NCI-H69 (cell line): ENCODE results near the gene PPP2CA.
A peak's percentile ranks its signal among the peaks of the same experiment; 100 is the strongest.
"Not testable (repeated sequence)": the region's sequence is repeated elsewhere in the genome, so short reads cannot be mapped to it uniquely, and the experiment has no call there.

Source experiments
- DNase-seq: peaks from one replicate; lab custom pipeline; 2025; lab: John Stamatoyannopoulos, UW

PPP2CA gene

GRCh38 chr5:134225780-134226440 lies at the start of gene PPP2CA:
Gene PPP2CA (minus strand): TSS chr5:134226073. CDS start chr5:134225861, 212 bp downstream.
- DNase-seq, result peak; percentile 99

GRCh38 chr5:134273642-134274395 lies 47.9 kb upstream of the PPP2CA start:
- peak; percentile 51 for DNase-seq

GRCh38 chr5:134271059-134271458 lies 45.2 kb upstream of the PPP2CA start:
- no peak for DNase-seq

DNA sequence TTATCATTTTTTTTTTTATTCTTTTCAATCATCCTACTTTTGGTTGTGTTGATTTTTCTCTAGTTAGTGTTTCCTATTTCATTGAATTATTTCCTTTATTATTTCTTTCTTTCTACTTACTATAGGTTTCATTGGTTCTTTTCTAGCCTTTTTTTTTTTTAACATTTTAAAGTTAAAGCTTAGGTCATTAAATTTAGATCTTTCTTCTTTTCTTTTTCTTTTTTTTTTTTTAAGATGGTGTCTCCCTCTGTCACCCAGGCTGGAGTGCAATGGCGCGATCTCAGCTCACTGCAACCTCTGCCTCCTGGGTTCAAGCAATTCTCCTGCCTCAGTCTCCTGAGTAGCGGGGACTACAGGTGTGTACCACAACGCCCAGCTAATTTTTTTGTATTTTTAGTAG lies 43.0 kb upstream of the PPP2CA start:
- DNase-seq, result no peak

GRCh38 chr5:134268019-134268601 lies 42.2 kb upstream of the PPP2CA start:
- DNase-seq, result no peak

DNA sequence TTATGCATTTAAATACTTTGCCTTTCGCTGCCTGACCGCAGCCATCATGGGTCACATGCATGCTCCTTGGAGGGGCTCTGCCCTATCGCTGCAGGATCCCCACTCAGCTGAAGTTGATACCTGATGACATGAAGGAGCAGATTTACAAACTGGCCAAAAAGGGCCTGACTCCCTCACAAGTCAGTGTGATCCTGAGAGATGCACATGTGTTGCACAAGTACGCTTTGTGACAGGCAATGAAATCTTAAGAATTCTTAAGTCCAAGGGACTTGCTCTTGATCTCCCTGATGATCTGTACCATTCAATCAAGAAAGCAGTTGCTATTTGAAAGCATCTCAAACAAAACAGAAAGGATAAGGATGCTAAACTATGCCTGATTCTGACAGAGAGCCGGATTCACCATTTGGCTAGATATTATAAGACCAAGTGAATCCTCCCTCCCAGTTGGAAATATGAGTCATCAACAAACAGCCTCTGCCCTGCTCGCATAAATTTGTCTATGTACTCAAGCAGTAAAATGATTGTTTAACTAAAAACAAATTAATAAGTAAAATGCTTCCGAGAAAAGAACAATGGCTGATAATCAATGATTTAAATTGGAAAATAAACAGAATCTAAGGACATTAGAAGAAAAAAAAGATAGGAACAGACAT lies 41.6 kb upstream of the PPP2CA start:
- DNase-seq, result peak; percentile 26

DNA sequence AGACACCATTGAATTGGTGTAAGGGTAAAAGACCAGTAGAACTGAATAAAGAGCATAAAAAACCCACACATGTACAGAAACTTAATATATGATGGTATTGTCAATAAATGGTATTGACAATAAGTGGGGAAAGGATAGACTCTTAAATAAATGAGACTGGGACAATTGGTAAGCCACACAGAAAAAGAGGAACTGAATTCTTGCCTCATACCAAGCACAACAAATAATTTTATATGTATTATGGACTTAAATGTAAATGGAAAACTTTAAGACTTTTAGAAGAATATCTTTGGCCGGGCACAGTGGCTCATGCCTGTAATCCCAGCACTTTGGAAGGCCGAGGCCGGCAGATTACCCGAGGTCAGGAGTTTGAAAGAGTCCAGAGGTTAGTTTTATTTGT lies 37.9 kb upstream of the PPP2CA start:
- no peak for DNase-seq

DNA sequence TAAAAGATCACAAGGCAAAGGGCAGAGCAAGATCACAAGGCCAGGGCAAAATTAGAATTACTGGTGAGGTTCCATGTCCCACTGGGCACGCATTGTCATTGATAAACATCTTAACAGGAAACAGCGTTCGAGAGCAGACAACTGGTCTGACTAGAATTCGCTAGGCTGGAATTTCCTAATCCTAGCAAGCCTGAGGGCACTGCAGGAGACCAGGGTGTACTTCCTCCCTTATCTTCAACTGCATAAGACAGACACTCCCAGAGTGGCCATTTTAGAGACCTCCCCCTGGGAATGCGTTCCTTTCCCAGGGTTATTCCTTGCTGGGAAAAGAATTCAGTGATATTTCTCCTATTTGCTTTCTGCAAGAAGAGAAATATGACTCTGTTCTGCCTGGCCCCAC lies 36.8 kb upstream of the PPP2CA start:
- DNase-seq, result not testable (repeated sequence)

GRCh38 chr5:134258896-134259295 lies 33.0 kb upstream of the PPP2CA start:
- no peak for DNase-seq

DNA sequence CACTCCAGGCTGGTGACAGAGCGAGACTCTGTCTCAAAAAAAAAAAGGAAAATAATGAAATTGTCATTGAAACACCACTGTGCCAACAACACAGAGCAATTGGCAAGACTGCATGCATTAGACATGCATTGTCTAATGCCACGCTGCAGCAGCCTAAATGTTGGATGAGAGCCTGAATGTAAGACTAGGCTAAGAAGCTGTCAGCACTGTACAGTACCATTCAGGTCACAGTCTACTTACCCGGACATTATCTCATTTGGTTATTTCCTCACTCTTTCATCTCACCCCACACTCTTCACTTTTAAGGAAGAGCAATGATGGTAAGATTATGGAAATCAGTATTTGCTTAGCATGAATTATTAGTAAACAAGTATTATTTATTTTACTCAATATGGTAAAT lies 31.3 kb upstream of the PPP2CA start:
- no peak for DNase-seq

DNA sequence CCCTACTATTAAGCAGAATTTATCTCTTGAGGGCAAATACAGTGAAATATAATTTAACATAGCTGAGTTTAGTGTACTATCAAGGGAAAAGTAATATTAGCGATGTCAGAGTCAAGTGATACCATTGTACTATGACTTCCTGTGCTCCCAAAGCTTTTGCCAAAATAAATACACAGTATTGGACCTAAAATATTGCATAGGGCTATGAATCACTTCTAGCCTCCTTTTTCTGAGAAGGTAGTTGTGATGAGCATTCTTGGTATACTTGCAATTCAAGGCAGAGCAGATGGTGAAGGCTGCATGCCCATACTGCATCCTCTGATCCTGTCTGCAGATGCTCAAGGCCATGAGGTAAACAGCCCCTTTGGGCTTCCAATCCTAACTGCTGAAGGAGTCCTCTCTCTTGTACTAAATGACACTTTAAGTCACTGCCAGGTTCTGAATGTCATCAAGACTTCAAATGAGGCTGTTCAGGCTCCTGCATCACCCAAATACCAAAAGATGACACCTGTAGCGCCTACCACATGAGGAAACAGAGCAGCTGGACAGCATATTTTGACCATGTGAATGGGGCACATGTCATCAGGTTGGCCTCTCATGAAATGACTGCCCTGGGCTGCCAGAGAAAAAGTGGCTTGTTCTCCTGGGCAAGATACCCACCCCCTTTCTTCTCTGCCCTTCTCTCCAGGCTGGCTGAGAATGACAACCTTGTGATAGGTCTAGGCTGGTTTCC lies 29.7 kb upstream of the PPP2CA start:
- DNase-seq, result no peak

DNA sequence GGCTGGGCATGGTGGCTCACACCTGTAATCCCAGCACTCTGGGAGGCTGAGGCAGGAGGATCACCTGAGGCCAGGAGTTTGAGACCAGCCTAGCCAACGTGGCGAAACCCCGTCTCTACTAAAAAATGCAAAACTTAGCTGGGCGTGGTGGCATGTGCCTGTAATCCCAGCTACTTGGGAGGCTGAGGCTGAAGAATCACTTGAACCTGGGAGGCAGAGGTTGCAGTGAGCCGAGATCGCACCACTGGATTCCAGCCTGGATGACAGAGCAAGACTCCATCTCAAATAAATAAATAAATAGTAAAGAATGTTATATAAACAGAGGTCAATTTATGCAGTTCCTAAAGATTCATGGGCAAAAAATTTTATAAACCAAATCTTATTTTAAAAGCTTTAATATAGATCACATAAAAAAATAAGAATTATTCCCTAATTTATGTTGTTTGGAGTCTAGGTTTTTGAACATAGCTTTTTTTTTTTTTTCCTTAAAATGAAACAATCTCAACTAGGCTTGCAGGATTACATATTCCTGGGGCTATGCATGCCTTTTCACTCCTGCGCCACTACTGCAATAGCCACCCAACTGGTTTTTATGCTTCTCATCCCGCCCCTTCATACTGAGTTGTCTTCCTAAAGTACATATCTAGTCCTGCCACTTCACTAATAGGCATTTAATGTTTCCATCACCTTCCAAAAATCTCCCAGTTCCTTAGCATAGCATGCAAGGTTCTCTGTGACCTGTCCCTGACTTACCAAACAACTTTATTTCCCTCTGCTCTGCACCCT lies 27.7 kb upstream of the PPP2CA start:
- DNase-seq, result not testable (repeated sequence)

- DNase-seq, result no peak
These were observed 26.8 kb upstream of the PPP2CA start for GRCh38 chr5:134252671-134253070.

- DNase-seq, result no peak
These were observed 25.1 kb upstream of the PPP2CA start for GRCh38 chr5:134250949-134251348.

GRCh38 chr5:134249469-134250379 lies 23.9 kb upstream of the PPP2CA start:
- DNase-seq, result no peak

- DNase-seq, result no peak
These were observed 22.4 kb upstream of the PPP2CA start for GRCh38 chr5:134248256-134248655.

DNA sequence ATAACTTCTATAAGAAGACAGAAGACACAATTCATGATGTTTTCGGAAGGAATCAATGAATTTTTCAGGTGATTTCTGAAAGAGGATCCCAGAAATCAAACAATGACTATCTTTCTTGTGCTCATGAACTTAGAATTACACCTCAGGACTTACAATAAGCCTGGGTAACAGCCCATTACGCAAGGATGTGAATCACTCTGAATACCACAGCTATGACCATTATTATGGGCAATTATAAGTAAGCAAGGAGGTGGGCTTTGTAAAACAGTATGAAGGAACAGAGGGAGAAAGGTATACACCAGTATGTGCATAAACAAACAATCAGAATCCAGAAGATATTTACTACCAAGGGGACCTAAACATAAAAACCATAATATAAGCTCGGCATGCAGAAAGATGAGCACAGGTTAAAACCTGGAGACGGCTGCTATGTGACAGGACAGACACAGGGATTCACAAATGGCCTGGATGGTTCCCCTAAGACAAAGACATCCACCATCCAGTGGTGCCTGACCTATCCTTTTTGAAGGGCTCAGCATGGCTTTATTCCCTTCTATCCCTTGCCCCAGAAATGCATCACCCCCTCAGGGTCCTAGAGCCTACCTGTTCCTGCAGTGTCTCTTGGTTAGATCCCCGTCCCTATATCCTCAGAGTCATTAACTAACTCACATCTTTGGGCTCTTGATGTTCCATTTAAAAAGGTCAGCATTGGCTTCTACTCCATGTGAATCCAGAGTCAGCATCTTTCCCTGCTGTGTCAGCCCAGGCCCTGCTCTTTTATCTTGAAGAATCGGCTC lies 21.8 kb upstream of the PPP2CA start:
- DNase-seq, result peak; percentile 17

DNA sequence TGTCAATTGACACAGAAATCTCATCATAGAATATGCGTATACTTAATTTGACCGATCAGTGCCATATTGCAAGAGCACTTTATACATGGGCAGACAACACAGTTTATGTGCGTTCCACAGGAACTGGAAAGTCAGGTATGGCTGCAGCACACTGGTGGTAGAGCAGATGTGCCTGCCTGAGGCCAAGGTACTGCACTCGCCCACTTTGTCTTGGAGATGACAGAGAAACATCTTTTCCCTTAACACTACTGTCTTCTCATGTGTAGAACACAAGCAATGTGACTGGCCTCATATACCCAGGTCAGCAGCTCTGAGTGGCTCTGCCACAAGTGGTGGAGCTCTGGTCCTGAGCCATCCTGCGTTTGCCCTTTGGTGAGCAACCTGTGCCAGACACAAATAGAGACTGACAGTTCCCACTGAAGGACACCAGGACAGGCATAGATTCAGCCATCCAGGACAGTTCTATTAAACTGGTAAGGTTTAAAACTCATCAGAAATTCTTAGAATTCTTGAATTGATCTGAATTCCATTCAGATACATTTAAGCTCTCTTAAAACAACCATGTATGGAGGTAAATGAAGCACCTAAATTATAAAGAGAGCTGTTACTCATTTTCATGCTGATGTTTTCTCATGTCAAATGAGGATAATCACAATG lies 21.0 kb upstream of the PPP2CA start:
- DNase-seq, result no peak

DNA sequence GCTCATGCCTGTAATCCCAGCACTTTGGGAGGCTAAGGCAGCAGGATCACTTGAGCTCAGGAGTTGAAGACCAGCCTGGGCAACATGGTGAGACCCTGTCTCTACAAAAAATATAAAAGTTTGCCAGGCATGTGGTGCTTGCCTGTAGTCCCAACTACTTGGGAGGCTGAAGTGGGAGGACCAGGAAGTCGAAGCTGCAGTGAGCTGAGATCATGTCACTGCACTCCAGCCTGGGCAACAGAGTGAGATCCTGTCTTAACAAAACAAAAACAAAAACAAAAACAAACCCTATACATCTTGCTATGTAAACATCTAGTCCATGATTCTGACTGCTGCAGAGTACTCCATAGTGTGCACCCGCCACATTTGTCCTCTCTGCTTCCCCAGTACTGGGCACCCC lies 19.8 kb upstream of the PPP2CA start:
- no peak for DNase-seq
